Activated naive CD4-positive, alpha-beta T cell (primary cell): ENCODE results near the gene CEP170B.
"Not testable (repeated sequence)": the region's sequence is repeated elsewhere in the genome, so short reads cannot be mapped to it uniquely, and the experiment has no call there.

Source experiments
- DNase-seq, 4 experiments: peaks; one replicate each; lab custom pipeline; 2025; lab: John Stamatoyannopoulos, UW

CEP170B gene

DNA sequence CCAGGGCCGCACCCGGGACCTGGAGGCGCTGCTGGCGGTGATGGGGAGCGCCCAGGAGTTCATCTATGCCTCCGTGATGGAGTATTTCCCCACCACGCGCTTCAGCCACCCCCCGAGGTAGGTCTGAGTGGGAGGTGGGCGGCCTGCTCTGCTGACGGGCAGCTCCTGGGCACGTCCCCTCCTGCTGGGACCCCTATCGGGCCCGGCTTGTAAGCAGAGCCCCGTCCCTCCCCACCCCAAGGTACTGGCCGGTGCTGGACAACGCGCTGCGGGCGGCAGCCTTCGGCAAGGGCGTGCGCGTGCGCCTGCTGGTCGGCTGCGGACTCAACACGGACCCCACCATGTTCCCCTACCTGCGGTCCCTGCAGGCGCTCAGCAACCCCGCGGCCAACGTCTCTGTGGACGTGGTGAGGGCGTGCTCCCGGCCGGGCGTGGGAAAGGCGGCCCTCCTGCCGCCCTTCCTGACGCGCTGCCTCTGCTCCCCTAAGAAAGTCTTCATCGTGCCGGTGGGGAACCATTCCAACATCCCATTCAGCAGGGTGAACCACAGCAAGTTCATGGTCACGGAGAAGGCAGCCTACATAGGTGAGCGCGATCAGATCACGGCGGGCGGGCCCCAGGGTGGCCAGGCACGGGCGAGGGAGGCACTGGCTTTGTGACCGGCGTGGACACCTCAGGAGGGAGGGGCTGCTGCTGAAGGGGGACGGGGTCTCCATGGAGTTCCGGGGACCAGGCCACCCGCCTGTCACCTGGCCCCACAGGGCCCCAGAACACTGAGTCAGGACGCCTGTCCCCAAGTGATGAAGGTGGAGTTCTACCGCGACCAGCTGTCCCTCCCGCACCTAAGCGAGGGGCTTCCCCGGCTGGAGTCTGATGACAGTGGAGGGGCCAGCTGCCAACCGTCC is 67.0 kb downstream of the CEP170B start:
- no peak for DNase-seq

DNA sequence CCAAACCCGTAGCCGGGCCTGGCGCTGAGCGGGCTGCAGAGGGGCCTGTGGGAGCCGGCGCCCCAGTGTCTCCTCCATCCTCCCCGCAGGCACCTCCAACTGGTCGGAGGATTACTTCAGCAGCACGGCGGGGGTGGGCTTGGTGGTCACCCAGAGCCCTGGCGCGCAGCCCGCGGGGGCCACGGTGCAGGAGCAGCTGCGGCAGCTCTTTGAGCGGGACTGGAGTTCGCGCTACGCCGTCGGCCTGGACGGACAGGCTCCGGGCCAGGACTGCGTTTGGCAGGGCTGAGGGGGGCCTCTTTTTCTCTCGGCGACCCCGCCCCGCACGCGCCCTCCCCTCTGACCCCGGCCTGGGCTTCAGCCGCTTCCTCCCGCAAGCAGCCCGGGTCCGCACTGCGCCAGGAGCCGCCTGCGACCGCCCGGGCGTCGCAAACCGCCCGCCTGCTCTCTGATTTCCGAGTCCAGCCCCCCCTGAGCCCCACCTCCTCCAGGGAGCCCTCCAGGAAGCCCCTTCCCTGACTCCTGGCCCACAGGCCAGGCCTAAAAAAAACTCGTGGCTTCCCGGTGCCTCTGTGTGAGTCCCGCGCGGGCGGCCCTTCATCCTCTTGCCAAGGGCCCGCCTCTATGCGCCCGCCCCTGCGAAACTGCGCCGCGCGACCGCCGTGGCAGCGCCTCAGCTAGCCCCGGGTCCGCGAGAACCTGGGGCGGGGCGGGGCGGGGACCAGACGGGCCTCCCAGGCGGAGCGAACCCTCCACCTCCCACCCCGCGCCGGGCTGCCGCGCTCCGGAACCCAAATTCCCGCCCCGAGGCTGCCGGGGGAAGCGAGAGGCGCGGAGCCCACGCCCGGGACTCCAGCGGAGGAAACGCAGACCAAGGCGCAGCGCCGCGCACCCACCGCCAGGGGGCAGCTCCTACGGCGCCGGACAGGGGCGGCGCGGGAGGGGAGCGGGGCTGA is 67.9 kb downstream of the CEP170B start:
- DNase-seq, result peak; percentile 74 to 94 (median 83)

DNA sequence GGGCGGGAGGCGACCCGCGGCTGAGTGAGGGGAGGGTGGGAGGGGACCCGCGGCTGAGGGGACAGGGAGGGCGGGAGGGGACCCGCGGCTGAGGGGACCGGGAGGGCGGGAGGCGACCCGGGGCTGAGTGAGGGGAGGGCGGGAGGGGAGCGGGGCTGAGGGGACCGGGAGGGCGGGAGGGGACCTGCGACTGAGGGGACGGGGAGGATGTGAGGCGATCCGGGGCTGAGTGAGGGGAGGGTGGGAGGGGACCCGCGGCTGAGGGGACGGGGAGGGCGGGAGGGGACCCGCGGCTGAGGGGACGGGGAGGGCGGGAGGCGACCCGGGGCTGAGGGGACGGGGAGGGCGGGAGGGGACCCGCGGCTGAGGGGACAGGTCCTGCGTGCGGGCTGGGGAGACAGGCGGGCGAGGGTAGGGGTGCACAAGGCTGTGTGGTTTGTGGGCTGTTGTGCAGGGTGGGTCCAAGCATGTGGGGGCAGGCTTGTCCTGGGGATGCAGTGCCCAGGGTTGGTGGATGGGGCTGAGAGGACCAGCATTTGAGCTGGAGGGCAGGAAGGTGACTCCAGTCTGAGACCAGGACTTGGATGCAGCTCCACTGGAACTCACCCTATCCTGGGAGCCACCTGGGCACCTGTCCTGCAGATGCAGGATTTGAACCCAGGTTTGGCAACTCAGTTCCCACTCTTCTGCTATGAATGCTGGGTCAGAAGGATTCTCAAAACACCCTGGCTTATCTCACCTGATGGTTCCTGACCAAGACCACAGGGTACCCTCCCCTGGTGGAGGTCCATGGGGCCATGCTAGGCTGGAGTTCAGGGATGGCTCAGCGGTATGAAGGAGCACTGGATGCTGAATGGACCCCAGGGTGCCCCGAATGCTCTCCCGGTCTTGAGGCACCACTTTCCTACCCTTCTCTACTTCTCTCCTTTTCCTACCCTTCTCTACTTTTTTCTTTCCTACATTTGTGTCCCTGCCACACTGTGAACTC is 69.0 kb downstream of the CEP170B start:
- DNase-seq, result peak in 1 of 4 experiments; percentile 32

DNA sequence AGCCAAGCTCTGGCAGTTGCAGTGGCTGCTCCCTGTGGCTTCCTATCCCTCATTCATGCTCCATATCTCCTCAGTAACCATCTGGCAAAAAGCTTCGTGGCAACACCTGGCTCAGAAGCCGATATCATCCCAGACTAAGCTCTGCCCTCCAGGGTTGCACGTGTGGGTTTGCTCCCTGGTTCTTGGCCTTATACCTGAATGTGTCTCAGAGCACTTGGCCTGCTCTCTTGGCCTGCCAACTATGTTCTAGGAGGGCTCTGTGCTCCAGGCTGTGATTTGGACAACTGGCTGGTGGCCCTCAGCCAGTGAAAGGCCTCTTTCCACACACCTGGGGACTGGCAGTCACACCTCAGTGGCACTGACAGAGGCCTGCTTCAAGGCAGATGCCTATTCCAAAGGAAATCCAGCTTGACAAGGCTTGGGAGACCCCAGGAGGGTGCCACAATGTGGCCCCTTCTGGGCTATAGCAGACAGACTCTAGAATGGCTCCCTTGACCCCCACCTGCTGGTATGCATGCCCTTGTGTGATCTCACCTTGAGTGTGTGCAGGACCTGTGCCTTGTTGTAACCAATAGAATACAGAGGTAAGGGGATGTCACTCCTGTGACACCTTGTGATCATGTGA is 70.1 kb downstream of the CEP170B start:
- DNase-seq, result no peak

DNA sequence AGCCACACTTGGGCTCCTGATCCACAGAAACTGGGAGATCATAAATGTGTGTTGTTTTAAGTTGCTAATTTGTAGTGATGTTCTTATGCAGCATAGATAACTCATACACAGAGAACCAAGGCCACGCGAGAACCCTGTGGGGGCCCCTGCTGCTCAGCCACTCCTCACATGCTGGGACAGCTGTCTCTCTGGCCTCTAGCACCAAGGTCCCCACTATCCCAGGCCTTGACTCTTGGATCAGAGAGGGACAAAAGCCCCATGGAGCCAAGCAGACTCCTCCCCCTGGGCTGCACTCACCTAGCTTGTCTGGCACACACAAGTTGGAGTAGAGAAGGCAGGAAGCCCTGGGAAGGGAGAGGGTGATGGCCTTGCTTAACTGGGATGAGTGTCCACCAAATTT is 70.9 kb downstream of the CEP170B start:
- DNase-seq, result no peak

DNA sequence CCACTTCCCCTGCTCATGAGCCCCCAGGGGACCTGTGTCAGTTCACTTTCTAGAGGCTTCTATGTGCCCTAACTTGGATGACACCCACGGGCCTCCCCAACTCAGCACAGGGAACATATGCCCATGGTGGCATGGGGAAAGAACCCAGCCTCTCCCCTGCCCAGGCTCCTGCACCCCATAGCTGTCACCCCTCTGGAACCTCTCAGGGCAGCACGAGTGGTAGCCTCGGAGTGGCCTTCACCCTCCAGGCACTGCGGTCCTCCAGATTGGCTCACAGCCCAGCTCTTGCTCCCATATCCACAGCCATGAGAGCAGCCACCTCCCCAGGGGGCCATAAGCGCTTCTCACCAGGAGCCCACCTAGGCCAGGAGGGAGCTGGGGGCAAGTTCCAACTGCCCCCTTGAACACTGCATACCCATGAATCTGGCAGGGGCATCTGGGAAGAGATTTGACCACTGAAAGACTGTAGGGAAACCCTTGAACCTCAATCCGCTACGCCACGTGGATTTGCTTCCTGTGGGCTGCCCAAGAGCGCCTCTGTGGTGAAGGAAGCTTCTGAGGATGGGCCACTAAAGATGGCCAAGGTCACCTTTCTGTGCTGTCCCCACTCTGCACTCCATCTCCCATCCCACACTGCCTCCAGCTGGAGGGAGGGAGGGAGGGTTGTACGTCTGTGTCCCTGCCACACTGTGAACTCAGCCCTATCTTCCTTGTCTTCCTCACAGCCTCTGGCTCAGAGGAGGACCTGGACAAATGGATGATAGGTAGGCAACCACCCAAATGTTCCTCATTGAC is 71.5 kb downstream of the CEP170B start:
- DNase-seq, result no peak

DNA sequence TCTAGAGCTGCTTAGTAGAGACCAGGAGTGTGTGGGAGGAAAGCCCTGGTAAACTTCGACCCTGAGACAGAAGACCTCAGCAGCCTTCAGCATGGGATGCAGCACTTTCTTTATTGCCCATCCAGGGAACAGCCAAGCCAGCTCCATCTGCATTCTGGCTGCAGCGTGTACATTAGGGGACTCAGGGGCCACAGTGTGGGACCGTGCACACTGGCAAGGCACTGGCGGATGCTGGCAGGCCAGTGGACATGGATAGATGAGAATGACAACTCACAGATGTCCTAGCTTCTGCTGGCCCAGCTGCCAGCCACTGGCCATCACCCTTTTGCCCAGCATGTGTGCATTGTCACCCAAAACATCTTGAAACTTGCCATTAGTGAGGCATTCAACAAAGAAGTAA is 72.1 kb downstream of the CEP170B start:
- no peak for DNase-seq

DNA sequence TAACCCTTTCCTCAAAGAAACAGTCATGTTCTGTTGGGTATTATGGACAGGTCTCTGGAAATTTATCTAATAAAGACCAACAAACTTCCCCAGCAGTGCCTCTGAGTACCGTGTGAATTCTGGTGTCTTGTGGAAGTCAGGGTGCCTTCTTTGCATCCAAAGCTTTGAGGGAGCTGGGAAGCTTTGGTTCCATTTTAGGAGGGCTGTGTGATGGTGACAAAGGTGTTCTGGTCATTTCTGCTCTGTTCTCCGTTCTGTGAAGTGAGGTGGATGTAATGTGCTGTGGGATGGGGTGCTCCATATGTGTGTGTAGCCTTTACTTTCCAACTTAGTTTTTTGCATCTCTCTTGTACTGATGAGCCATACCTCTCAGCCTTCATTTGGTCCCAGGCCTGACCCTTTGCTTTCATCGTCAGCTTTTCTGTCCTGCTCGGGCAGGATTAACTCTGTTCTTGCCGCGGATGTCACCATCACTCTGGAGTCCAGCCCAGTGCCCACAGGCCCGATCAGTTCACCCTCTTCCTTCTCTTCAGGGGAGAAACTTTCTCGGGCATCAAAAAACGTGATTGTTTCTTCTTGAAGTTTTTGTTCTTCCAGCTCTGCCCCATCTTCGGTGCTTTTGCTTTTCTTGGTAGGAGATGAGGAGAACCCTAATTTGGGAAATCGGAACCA is 72.8 kb downstream of the CEP170B start:
- no peak for DNase-seq

DNA sequence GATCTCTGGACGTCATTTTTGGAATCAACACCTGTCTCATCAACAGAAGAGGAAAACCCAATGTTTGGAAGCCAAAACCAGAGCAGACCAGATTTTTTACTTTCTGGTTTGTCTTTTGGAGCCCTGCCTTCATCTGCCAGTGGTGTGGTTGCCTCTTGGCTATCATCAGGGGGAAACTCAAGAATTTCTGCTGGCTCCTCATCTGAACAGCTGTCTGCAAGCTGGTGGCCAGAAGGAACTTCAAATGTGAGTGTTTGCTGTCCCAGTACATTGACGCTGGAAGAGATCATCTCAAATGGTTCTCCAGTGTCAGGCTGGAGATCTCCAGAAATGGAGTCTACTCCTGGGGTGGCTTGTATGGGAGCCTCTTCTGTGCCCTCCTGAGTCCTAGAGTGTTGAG is 73.4 kb downstream of the CEP170B start:
- no peak for DNase-seq

DNA sequence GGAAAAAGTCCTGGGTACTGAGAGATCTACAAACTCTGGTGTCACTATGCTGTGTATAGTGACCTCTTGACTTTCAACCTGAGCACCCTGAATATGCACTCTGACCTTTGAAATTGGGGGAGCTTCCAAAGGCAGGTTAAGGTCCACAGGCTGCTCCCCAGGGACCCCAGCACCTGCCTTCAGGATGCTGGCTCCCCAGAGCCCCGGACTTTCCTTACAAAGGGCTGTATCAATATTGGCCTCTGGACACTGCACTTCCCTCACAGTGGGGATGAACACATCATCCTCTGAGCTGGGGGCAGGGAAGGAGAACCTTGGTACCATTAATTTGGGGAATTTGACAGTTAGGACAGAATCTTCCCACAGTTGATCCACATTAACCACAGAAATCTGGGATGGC is 73.9 kb downstream of the CEP170B start:
- no peak for DNase-seq

DNA sequence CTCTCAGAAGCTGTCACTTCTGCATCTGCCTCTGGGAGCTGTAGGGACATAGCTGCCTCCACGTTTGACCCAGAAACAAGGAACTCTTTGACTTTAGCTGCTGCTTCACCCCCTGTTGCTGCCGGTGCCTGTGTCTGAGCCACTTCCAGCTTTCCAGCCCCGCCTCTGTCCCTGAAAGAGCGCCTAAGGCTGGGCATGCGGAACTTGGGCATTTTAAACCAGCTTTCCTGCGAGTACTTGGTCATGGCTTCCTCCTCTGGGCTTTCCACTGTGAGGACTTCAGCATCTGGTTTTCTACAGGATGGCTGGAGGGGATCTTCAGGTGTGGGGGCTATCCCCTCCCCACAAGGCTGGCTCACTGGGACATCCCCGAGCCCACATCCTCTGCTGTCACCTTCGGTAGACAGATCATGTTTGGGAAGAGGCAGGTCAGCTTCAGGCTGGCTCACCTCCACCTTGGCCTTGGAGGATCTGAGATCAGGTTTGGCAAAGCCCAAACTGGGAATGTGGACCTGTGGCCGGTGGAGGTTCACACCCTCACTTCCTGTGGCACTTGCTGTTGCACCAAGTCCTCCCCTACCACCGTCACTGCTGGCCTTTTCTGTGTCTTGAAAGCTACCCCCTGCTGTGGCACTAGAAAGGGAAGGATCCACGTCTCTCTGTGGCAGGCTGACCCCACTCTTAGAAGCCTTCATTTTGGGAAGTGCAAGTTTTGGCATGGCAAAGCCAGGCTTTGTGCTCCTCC is 74.8 kb downstream of the CEP170B start:
- DNase-seq, result no peak

DNA sequence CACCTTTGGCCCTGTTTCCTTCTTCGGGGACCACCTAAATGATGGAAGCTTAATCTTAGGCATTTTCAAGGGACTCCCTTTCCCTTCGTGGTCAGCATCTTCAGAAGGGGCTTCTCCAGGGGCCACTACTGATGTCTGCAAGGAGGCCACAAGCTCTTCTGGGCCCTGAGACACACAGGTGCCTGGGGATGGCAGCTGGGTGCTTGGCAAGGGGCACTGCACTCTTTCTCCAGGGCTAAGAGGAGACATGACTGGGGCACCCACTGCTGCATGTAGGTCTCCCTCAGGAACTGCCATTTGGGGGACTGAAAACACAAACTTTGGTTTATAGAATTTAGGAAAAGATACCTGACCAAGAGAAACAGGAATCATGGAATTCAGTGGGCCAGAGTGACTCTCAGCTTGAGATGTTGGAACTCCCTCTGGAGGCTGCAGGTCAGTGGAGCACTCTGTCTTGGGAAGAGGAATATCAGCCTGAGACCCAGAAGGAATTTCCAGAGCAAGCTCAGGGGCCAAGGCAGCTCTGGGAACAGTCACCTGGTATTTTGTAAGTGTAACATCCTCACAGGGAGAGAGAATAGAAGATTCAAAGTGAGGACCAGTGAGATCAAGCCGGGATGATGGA is 75.6 kb downstream of the CEP170B start:
- DNase-seq, result no peak

DNA sequence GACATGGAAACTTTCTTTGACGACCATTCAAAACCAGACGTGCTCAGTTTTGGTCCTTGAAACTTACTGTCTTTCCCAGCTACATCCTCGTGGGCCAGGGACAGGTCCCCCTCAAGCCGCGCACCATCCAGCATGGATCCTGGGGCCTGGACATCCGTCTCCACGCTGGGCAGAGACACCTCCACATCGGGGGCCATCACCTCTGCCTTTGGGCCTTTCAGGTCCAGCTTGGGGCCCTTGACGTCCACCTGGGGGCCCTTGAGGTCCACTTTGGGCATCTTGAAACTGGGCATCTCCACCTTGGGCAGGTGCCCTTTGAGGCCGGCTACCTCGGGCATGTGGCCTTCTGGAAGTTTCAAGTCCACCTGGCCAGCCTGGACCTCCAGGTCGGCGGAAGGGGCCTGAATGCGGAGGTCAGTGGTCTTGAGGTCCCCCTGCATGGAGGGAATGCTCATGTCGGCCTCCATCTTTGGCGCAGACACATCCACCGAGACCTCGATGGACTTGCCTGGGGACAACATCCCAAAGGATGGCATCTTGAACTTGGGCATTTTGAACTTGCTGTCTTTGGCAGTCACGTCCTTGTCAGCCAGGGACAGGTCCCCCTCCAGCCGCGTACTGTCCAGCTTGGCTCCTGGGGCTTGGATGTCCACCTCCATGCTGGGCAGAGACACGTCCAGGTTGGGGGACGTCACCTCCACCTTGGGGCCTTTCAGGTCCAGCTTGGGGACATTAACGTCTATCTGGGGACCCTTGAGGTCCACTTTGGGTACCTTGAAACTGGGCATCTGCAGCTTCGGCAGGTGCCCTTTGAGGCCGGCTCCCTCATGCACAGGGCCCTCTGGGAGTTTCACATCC is 76.7 kb downstream of the CEP170B start:
- DNase-seq, result no peak

DNA sequence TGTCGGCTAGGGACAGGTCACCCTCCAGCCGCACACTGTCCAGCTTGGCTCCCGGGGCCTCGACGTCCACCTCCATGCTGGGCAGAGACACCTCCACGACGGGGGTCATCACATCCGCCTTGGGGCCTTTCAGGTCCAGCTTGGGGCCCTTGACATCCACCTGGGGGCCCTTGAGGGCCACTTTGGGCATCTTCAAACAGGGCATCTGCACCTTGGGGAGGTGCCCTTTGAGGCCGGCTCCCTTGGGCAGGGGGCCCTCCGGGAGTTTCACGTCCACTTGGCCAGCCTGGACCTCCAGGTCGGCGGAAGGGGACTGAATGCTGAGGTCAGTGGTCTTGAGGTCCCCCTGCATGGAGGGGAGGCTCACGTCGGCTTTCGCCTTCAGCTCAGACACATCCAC is 77.5 kb downstream of the CEP170B start:
- no peak for DNase-seq

DNA sequence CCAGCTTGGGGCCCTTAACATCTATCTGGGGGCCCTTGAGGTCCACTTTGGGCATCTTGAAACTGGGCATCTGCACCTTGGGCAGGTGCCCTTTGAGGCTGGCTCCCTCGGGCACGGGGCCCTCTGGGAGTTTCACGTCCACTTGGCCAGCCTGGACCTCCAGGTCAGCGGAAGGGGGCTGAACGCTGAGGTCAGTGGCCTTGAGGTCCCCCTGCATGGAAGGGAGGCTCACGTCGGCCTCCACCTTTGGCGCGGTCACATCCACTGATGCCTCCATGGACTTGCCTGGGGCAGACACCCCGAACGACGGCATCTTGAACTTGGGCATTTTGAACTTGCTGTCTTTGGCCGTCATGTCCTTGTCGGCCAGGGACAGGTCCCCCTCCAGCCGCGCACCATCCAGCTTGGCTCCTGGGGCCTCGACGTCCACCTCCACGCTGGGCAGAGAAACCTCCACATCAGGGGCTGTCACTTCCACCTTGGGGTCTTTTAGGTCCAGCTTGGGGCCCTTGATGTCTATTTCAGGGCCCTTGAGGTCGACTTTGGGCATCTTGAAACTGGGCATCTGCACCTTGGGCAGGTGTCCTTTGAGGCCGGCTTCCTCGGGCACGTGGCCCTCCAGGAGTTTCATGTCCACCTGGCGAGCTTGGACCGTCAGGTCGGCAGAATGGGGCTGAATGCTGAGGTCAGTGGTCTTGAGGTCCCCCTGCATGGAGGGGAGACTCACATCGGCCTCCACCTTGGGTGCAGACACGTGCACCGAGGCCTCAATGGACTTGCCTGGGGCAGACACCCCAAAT is 78.3 kb downstream of the CEP170B start:
- DNase-seq, result not testable (repeated sequence)

DNA sequence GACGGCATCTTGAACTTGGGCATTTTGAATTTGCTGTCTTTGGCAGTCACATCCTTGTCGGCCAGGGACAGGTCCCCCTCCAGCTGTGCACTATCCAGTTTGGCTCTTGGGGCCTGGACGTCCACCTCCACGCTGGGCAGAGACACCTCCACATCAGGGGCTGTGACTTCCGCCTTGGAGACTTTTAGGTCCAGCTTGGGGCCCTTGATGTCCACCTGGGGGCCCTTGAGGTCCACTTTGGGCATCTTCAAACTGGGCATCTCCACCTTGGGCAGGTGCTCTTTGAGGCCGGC is 78.9 kb downstream of the CEP170B start:
- not testable (repeated sequence) for DNase-seq
